Measurements from ENCODE around the gene TTC28.

The TTC28 gene

DNA sequence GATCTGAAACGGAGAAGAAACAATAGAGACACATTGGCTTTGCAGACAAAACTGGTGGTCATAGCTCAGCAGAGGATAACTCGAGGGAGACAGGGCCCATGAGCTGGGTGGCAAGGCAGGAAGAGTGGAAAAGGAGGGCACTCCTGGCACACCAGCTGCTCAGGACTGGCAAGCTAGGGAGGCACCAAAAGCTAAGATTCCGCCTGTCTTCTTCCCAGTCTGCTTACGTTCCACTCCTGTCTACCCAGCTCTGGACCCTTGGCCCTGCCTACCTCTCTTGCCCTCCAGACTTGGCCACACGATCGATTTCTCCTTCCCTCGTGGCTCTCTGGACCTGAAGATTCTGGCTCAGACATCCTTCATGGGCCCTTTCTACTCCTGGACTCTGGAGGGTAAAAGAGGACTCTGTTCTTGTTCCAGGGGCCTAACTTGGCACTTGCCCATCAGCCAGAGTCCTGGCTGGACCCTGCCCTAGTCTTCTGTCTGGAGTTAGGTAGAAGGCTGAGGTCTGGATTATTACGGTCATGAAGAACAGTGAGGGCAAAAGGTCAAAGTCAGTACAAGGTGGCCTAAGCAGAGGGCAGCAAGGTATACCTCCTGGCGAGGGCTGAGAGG, 645.4 kb downstream of the TTC28 start:
- WGBS, result 92% methylated on average over 9 of the region's 9 CpGs

DNA sequence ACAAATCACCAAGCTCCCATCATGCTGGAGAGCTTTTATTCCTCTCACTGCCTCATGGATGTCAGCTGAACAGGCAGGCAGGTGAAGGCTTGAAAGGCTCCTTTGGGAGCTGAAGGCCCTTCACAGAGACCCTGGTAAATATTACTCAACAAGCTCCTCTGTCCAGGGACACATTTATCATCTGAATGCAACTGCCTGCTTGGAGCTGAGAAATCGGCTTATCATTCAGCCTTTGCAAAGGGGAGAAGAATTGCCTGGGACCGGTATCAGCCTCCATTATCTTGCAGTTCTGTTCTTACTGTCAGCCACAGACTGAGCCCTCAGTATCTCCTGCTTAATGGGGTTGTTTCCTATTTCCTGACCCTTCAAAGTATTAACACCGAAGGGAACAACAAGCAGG, 646.8 kb downstream of the TTC28 start:
- Histone ChIP-seq H3K9ac (ENCODE audit: low read length) (no peak overlapping the region), H2BK5ac (ENCODE audit: low read depth, low read length, poor library complexity, severe bottlenecking) (no peak overlapping the region), H3K23ac (ENCODE audit: low read length in 2 of 2) (no peak overlapping the region), H3K4me3 (ENCODE audit: insufficient read depth in 1 of 2, low read depth in 1 of 2, low read length in 2 of 2) (no peak overlapping the region), H2AK5ac (ENCODE audit: low read length, severe bottlenecking) (no peak overlapping the region), H3K4me1 (ENCODE audit: control insufficient read depth, insufficient read depth, low read depth, low read length) (peaks cover 21% of the 10 kb centered on the region), H3K36me3 (ENCODE audit: control insufficient read depth in 1 of 2, insufficient read depth in 2 of 2, low read depth in 1 of 2, low read length in 2 of 2) (peaks cover 19 to 22% of the 10 kb centered on the region in 2 experiments), H4K91ac (ENCODE audit: low read length) (no peak overlapping the region), H3K27ac (ENCODE audit: low read length, poor library complexity, severe bottlenecking) (no peak overlapping the region), H3K9me3 (ENCODE audit: control insufficient read depth, low read length) (no peaks in the 10 kb centered on the region), H2BK15ac (ENCODE audit: low read depth, poor library complexity, severe bottlenecking) (no peak overlapping the region), H4K8ac (ENCODE audit: low read length) (no peak overlapping the region), H3K18ac (ENCODE audit: low read depth in 1 of 2, low read length in 2 of 2) (no peak overlapping the region), H3K4ac (ENCODE audit: low read depth in 1 of 2, low read length in 2 of 2) (no peak overlapping the region), H2BK120ac (ENCODE audit: low read depth, low read length) (no peak overlapping the region), H3K14ac (ENCODE audit: low read length in 2 of 2) (no peak overlapping the region), H3K4me2 (ENCODE audit: low read length, poor library complexity, severe bottlenecking) (no peak overlapping the region), H2AFZ (ENCODE audit: low read depth, low read length) (no peak overlapping the region), H3K79me1 (replicated peaks; ENCODE audit: low read length, poor library complexity, severe bottlenecking) (no peaks in the 10 kb centered on the region), H2BK12ac (ENCODE audit: low read length in 2 of 2) (no peak overlapping the region), H3K27me3 (ENCODE audit: control insufficient read depth in 1 of 2, insufficient read depth in 1 of 2, low read length in 2 of 2) (no peaks in the 10 kb centered on the region)
- DNase-seq, result no peak
- 44% methylated on average over 3 of the region's 3 CpGs for WGBS

More for the DNA sequence above, 645.4 kb downstream of the TTC28 start:
- H3K9ac ChIP-seq (ENCODE audit: low read length), result no peak overlapping the region
- no peaks in the 10 kb centered on the region for H3K9me3 ChIP-seq (ENCODE audit: control insufficient read depth, low read length)
- no peak overlapping the region for H3K27ac ChIP-seq (ENCODE audit: low read length, poor library complexity, severe bottlenecking)
- H3K23ac ChIP-seq (ENCODE audit: low read length in 2 of 2), result peak overlapping the region in 1 of 2 experiments; percentile 73
- DNase-seq, result no peak
- H3K18ac ChIP-seq (ENCODE audit: low read depth in 1 of 2, low read length in 2 of 2), result no peak overlapping the region
- H3K4me1 ChIP-seq (ENCODE audit: control insufficient read depth, insufficient read depth, low read depth, low read length), result peaks cover 13% of the 10 kb centered on the region
- H4K8ac ChIP-seq (ENCODE audit: low read length), result no peak overlapping the region
- H2AFZ ChIP-seq (ENCODE audit: low read depth, low read length), result no peak overlapping the region
- no peak overlapping the region for H3K4me3 ChIP-seq (ENCODE audit: insufficient read depth in 1 of 2, low read depth in 1 of 2, low read length in 2 of 2)
- H3K27me3 ChIP-seq (ENCODE audit: control insufficient read depth in 1 of 2, insufficient read depth in 1 of 2, low read length in 2 of 2), result no peaks in the 10 kb centered on the region
- no peaks in the 10 kb centered on the region for H3K79me1 ChIP-seq (replicated peaks; ENCODE audit: low read length, poor library complexity, severe bottlenecking)
- H2BK120ac ChIP-seq (ENCODE audit: low read depth, low read length), result no peak overlapping the region
- H2BK15ac ChIP-seq (ENCODE audit: low read depth, poor library complexity, severe bottlenecking), result no peak overlapping the region
- peaks cover 9 to 12% of the 10 kb centered on the region in 2 experiments for H3K36me3 ChIP-seq (ENCODE audit: control insufficient read depth in 1 of 2, insufficient read depth in 2 of 2, low read depth in 1 of 2, low read length in 2 of 2)
- H2BK12ac ChIP-seq (ENCODE audit: low read length in 2 of 2), result peak overlapping the region in 1 of 2 experiments; percentile 7
- H2AK5ac ChIP-seq (ENCODE audit: low read length, severe bottlenecking), result no peak overlapping the region
- H2BK5ac ChIP-seq (ENCODE audit: low read depth, low read length, poor library complexity, severe bottlenecking), result no peak overlapping the region
- no peak overlapping the region for H4K91ac ChIP-seq (ENCODE audit: low read length)
- H3K4ac ChIP-seq (ENCODE audit: low read depth in 1 of 2, low read length in 2 of 2), result no peak overlapping the region
- peak overlapping the region in 1 of 2 experiments; percentile 87 for H3K14ac ChIP-seq (ENCODE audit: low read length in 2 of 2)
- no peak overlapping the region for H3K4me2 ChIP-seq (ENCODE audit: low read length, poor library complexity, severe bottlenecking)

DNA sequence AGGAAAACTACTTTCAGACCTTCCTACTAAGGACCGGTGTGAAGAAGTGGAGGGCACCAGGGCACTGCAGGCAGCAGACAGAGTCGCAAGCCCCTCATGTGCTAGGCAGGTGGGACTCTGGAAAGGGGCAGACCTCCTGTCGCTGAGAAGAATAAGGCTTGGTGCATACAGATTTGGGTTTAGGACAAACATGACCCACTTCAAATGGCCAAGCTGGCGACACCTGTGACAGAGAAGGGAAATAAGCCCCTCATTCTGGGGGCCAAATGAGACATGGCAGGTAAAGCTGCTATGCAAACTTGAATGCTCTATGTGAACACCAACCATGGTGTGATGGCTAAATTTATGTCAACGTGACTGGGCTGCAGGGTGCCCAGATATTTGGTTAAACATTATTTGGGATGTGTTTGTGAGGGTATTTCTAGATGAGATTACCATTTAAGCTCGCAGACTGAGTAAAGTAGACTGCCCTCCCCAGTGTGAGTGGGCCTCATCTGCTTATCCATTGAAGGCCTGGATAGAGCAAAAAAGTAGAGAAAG, 648.2 kb downstream of the TTC28 start:
- DNase-seq, result no peak
- Histone ChIP-seq H2AFZ (ENCODE audit: low read depth, low read length) (no peak overlapping the region), H2BK15ac (ENCODE audit: low read depth, poor library complexity, severe bottlenecking) (no peak overlapping the region), H2BK120ac (ENCODE audit: low read depth, low read length) (no peak overlapping the region), H2BK5ac (ENCODE audit: low read depth, low read length, poor library complexity, severe bottlenecking) (no peak overlapping the region), H3K23ac (ENCODE audit: low read length in 2 of 2) (no peak overlapping the region), H3K4ac (ENCODE audit: low read depth in 1 of 2, low read length in 2 of 2) (no peak overlapping the region), H2AK5ac (ENCODE audit: low read length, severe bottlenecking) (no peak overlapping the region), H3K4me3 (ENCODE audit: insufficient read depth in 1 of 2, low read depth in 1 of 2, low read length in 2 of 2) (no peak overlapping the region), H4K8ac (ENCODE audit: low read length) (no peak overlapping the region), H3K4me1 (ENCODE audit: control insufficient read depth, insufficient read depth, low read depth, low read length) (peaks cover 29% of the 10 kb centered on the region), H3K14ac (ENCODE audit: low read length in 2 of 2) (no peak overlapping the region), H3K18ac (ENCODE audit: low read depth in 1 of 2, low read length in 2 of 2) (no peak overlapping the region), H2BK12ac (ENCODE audit: low read length in 2 of 2) (no peak overlapping the region), H3K27ac (ENCODE audit: low read length, poor library complexity, severe bottlenecking) (no peak overlapping the region), H3K4me2 (ENCODE audit: low read length, poor library complexity, severe bottlenecking) (no peak overlapping the region), H3K9me3 (ENCODE audit: control insufficient read depth, low read length) (no peaks in the 10 kb centered on the region), H3K9ac (ENCODE audit: low read length) (no peak overlapping the region), H4K91ac (ENCODE audit: low read length) (no peak overlapping the region), H3K79me1 (replicated peaks; ENCODE audit: low read length, poor library complexity, severe bottlenecking) (no peaks in the 10 kb centered on the region), H3K36me3 (ENCODE audit: control insufficient read depth in 1 of 2, insufficient read depth in 2 of 2, low read depth in 1 of 2, low read length in 2 of 2) (peaks cover 23 to 26% of the 10 kb centered on the region in 2 experiments), H3K27me3 (ENCODE audit: control insufficient read depth in 1 of 2, insufficient read depth in 1 of 2, low read length in 2 of 2) (no peaks in the 10 kb centered on the region)
- 98% methylated on average over 6 of the region's 6 CpGs for WGBS

DNA sequence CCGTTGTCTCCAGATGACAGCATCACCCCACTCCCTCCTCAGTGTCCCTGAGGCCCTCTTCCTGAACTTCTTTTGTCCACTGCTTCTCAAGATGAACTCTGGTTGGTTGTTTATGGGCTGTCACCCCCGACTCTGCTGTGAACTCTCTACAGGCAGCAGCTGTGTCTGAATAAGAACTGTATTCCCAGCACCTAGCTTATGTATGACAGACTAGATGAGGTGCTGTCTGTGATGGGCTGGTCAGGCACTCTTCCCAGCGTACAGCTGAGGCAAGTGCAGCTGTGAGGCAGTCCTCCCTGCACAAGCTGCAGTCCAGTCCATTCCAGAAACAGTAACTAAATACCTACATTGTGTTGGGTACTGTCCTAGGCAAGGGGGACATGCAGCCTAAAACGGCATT, 649.2 kb downstream of the TTC28 start:
- H3K4me1 ChIP-seq (ENCODE audit: control insufficient read depth, insufficient read depth, low read depth, low read length), result peaks cover 36% of the 10 kb centered on the region
- H3K14ac ChIP-seq (ENCODE audit: low read length in 2 of 2), result no peak overlapping the region
- peaks cover 2% of the 10 kb centered on the region for H3K79me1 ChIP-seq (replicated peaks; ENCODE audit: low read length, poor library complexity, severe bottlenecking)
- no peak for DNase-seq
- H4K91ac ChIP-seq (ENCODE audit: low read length), result no peak overlapping the region
- no peak overlapping the region for H3K4ac ChIP-seq (ENCODE audit: low read depth in 1 of 2, low read length in 2 of 2)
- H2BK15ac ChIP-seq (ENCODE audit: low read depth, poor library complexity, severe bottlenecking), result no peak overlapping the region
- H3K36me3 ChIP-seq (ENCODE audit: control insufficient read depth in 1 of 2, insufficient read depth in 2 of 2, low read depth in 1 of 2, low read length in 2 of 2), result peaks cover 26 to 28% of the 10 kb centered on the region in 2 experiments
- H3K27me3 ChIP-seq (ENCODE audit: control insufficient read depth in 1 of 2, insufficient read depth in 1 of 2, low read length in 2 of 2), result no peaks in the 10 kb centered on the region
- 77% methylated on average over 4 of the region's 4 CpGs for WGBS
- no peak overlapping the region for H2BK5ac ChIP-seq (ENCODE audit: low read depth, low read length, poor library complexity, severe bottlenecking)
- no peak overlapping the region for H3K9ac ChIP-seq (ENCODE audit: low read length)
- H3K27ac ChIP-seq (ENCODE audit: low read length, poor library complexity, severe bottlenecking), result no peak overlapping the region
- H2BK12ac ChIP-seq (ENCODE audit: low read length in 2 of 2), result no peak overlapping the region
- no peak overlapping the region for H2AK5ac ChIP-seq (ENCODE audit: low read length, severe bottlenecking)
- no peak overlapping the region for H3K18ac ChIP-seq (ENCODE audit: low read depth in 1 of 2, low read length in 2 of 2)
- H3K9me3 ChIP-seq (ENCODE audit: control insufficient read depth, low read length), result no peaks in the 10 kb centered on the region
- H3K23ac ChIP-seq (ENCODE audit: low read length in 2 of 2), result no peak overlapping the region
- no peak overlapping the region for H3K4me3 ChIP-seq (ENCODE audit: insufficient read depth in 1 of 2, low read depth in 1 of 2, low read length in 2 of 2)
- H2BK120ac ChIP-seq (ENCODE audit: low read depth, low read length), result no peak overlapping the region
- H2AFZ ChIP-seq (ENCODE audit: low read depth, low read length), result no peak overlapping the region
- no peak overlapping the region for H3K4me2 ChIP-seq (ENCODE audit: low read length, poor library complexity, severe bottlenecking)
- no peak overlapping the region for H4K8ac ChIP-seq (ENCODE audit: low read length)
